Gastrocnemius medialis (tissue), 4 donors: ENCODE data around the gene CRYBB1.

Experiments used
- CTCF ChIP-seq, 5 experiments: fragments of 450-650 bp in 3 of 5; fragments of 200-600 bp in 2 of 5; sonication (generic) in 2 of 5; IDR thresholded peaks in 4 of 5; conservative IDR thresholded peaks in 1 of 5; 1 replicate in 4 of 5; 2 replicates in 1 of 5; pipeline ENCODE4 v1.5.1; 2016 to 2019; ENCODE audit warnings: antibody characterized with exemption in 5 of 5, mild to moderate bottlenecking in 3 of 5, moderate library complexity in 3 of 5
- POLR2A ChIP-seq, 2 donors: fragments of 450-650 bp; IDR thresholded peaks; one replicate each; pipeline ENCODE4 v1.6.1; 2017; ENCODE audit warnings: antibody characterized with exemption in 2 of 2, mild to moderate bottlenecking in 2 of 2, moderate library complexity in 2 of 2

GRCh38 chr22:26587991-26588613, 29.7 kb downstream of the CRYBB1 start:
- TF ChIP-seq CTCF (IDR thresholded peaks at IDR 0.05 in 4 of 5, conservative IDR thresholded peaks at IDR 0.05 in 1 of 5) (no peak), POLR2A (IDR thresholded peaks at IDR 0.05) (no peak)
